NCI-H524 treated with DMSO at 0.1 percent for 48 hours (cell line): ENCODE data around the gene CCN5.
"Not testable (repeated sequence)": the region's sequence is repeated elsewhere in the genome, so short reads cannot be mapped to it uniquely, and the experiment has no call there.

Source experiments
- DNase-seq: peaks from one replicate; lab custom pipeline; 2025; lab: John Stamatoyannopoulos, UW

The CCN5 gene

DNA sequence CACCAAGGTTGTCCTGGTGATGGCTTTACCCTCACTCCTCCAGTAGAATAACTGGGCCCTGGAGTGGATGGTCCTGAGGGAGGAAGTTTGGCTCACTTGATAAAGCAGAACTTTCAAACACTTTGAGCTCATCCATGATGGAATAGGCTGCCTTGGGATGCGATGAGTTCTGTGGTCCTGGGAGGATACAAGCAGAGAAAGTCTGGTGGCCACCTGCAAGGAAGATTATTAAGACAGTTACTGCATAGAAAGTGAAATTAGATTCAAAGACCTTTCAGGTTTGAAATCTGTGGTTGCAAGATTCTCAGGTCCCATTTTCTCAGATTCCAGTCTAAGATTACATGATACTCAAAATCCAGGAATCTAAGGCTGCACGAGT, 19.9 kb upstream of the CCN5 start:
- no peak for DNase-seq

GRCh38 chr20:44695674-44696300, 19.4 kb upstream of the CCN5 start:
- DNase-seq: peak; percentile 68

- no peak for DNase-seq
These were observed 18.9 kb upstream of the CCN5 start for GRCh38 chr20:44696315-44696714.

- not testable (repeated sequence) for DNase-seq
These were observed 18.1 kb upstream of the CCN5 start for GRCh38 chr20:44697041-44697440.

- no peak for DNase-seq
These were observed 16.8 kb upstream of the CCN5 start for GRCh38 chr20:44698351-44698750.

- peak; percentile 70 for DNase-seq
These were observed 14.9 kb upstream of the CCN5 start for GRCh38 chr20:44700306-44700705.

DNA sequence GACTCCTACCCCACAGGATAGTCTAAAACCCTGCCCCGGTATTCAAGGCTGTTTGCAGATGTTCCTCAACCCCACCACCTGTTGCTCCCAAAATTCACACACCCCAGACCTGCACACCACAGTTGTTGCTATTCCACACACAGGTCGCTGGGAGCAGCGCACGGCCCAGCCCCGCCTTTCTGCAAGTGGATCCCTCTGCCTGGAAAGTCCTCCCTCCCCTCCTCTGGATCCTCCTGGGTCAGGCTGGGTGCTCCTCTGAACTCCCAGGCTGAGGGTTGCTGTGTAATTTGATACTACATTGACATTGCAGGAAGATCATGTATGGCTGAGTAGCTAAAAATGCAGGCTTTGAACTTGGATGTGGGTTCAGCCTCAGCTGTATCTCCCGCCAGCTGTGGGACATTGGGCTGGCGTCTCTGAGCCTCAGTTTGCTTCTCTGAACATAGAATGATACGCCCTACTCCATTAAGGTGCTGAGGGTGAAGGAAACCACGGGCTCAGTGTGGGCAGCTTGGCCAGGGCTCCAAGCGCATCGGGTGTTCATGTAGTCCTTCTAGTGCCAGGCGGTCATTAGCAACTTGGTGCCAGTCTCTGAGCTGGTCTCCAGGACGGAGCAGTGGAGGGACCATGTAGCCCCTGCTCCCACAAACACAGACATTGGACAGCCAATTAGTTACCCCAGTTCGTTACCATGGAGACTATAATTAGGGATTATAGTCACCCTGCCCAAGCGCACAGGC, 13.9 kb upstream of the CCN5 start:
- DNase-seq: no peak

DNA sequence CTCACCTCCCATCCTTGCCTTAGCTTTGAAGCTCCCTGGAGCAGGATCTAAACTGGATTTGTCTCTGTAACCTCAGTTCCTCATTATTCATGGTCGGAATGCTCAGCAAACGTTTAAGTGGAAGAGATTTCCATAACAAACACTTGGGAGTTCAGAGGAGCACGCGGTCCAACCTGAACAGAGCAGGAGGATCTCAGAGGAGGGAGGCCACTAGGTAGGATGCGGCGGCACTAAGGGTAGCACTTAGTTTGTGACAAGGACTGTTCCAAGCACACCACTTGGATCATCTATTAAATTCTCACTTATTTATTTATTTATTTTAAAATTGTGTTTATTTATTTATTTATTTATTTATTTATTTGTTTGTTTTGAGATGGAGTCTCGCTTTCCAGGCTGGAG, 13.3 kb upstream of the CCN5 start:
- no peak for DNase-seq

DNA sequence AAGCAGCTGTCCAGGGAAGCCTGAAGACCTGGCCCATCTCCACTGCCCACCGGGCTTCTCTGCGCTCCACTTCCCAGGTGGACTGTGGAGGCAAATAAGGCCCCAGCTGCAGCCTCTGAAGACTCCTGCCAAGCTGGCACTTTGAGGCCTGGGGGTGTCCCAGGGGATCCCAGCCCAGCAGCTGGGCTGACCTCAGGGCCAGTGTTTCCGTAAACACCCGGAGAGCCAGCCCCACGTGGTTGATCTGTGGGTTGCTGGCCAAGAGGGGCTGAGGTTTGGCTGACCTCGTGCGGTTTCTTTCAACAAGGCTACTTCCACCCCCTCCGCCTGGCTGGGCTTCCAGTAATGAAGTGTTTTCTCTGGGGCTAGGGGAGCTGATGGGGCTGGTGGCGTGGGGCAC, 12.4 kb upstream of the CCN5 start:
- no peak for DNase-seq

GRCh38 chr20:44703183-44703925, 11.8 kb upstream of the CCN5 start:
- DNase-seq: no peak

GRCh38 chr20:44703956-44704488, 11.1 kb upstream of the CCN5 start:
- DNase-seq: no peak

DNA sequence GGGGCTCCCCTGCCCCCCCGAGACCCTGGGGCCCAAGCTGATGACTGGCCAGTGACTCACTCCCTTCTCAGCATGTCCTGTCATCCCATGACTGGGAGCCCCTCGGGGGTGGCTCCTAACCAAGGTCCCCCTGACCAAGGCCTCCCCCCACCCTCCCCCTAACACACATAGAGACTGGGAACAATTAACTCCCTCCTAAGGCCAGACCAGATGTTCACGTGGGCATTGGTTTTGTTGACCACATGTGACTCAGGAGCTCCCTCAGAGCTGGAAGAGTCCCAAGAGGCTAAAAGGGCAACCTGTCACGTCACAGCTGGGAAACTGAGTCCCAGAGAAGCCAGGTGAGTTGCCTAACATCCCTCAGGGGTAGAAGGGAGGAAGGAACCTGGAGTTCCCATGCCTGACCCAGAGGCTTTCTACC, 10.6 kb upstream of the CCN5 start:
- no peak for DNase-seq

- DNase-seq: no peak
These were observed 9.6 kb upstream of the CCN5 start for GRCh38 chr20:44705364-44706094.

DNA sequence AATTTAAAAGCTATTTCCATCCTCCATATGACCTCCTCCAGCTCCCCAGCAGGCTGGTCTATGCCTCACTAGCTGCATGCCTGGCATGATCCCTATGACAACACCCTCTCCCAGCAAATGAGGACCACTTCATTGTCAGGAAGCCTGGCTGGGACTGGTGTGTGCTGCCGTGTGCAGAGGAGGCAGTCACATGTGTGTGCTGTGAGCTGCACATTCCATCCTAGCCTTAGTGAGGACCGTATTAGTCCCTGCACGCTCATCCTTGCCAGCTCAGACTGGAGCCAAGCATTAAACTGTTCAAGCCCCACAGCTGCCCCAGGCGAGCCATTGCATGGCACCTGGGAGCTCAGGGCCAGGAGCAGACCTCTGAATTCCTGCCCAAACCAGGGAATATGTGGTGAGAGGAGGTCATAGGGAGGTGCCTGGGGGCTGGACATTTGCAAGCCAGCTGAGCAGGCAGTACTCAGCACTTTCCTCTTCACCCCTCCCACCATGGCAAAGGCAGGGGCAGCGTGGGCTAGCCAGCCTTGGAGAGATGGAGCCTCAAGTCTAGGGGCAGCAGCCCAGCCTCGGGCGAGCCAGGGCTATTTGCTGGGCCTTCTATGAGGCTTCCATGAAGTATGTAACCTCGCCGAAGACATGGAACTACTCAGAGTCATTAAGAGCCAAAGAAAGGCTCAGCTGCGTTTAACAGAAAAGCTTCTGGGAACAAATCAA, 8.7 kb upstream of the CCN5 start:
- DNase-seq: no peak

DNA sequence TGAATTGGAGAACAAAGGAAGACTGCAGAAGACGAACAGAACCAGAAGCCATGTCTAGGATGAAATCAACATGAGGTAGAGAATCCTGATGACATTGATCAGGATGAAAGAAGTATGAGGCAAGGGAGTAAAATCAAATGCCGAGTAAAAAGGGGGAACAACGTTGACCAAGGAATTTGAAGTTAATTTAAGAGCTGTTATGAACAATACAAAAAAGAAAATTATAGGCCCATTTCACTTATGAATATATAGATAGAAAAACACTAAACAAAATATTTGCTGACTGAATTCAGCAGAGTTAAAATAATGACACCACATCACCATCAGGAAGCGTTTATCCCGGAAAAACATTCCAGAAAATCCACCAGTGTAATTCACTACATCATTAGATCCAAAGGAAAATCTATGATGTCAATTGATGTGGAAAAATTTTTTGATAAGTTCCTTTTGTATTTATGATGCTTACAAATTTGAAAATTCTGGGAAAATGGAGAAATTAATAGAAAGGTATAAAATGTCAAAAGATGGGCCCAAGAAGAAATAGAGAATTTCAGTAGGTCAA, 8.1 kb upstream of the CCN5 start:
- no peak for DNase-seq

DNA sequence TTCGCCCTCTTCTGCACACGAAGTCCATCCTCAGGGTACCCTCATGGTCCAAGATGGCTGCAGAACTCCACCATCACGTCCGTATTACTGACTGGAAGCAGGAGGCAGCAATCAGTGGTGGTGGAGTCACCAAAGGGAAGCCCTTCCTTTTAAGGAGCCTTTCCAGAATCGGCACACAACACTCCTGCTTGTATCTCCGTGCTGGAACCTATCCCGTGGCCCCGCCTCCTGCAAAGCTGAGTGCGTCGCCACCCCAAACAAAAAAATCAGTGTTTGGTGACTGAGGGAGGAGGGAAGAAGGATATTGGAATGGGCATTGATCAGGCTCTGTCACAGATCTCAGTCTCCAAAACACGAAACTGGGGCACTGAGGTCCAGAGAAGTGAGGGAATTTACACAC, 5.8 kb upstream of the CCN5 start:
- DNase-seq: no peak

DNA sequence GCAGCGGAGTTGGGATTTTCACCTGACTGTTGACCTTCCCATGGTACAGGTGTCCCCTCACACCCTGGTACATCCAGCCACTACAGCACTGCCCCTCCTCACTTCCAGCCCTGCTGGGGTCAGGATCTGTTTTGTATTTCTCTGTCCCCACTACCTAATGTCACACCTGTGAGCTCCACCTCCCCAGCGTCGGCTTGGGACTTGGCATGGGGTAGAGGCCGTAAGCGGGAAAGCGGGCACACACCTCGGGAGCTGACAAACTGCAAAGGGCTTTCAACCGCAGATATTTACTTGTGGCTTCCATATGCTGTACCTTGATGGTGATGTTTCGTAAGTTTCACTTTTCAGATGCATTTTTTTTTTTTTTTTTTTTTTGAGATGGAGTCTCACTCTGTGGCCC, 5.4 kb upstream of the CCN5 start:
- DNase-seq: no peak

- DNase-seq: no peak
These were observed 3.9 kb upstream of the CCN5 start for GRCh38 chr20:44711237-44711636.

GRCh38 chr20:44714102-44714700, 968 bp upstream of the CCN5 start:
- DNase-seq: no peak

GRCh38 chr20:44715499-44716308, 535 bp downstream of the CCN5 start:
- no peak for DNase-seq
